Body of pancreas (tissue), 4 donors: Measurements from ENCODE around the gene ZNF423.

Source experiments
- CTCF ChIP-seq, 7 experiments: fragments of 450-650 bp in 4 of 7; fragments of 200-600 bp in 3 of 7; sonication (generic) in 3 of 7; IDR thresholded peaks; one replicate each; pipeline ENCODE4 v1.5.1; 2016 to 2019; ENCODE audit warnings: antibody characterized with exemption in 7 of 7
- POLR2A ChIP-seq, 3 donors: fragments of 450-650 bp; IDR thresholded peaks; one replicate each; pipeline ENCODE4 v1.6.1; 2016; ENCODE audit warnings: antibody characterized with exemption in 3 of 3, mild to moderate bottlenecking in 2 of 3

GRCh38 chr16:49747654-49748053, 108.3 kb downstream of the ZNF423 start:
- TF ChIP-seq CTCF (IDR thresholded peaks at IDR 0.05) = no peak
- no peak for TF ChIP-seq POLR2A (IDR thresholded peaks at IDR 0.05)
